D721Med (cell line): ENCODE results near the gene HLA-B.

Source experiments
- DNase-seq: peaks from one replicate; pipeline ENCODE4 v3.0.0; 2011; ENCODE audit warnings: low spot score; ENCODE audit not compliant: insufficient read length
- FAIRE-seq: peaks from 2 replicates; lab custom pipeline; 2011; peaks lifted over from hg19 to GRCh38; lab: Jason Lieb, UNC
- TF ChIP-seq, protein P1 (sequence below): IDR thresholded peaks from 2 replicates; pipeline ENCODE4 v1.5.1; 2012; ENCODE audit warnings: mild to moderate bottlenecking, control low read depth; ENCODE audit not compliant: insufficient read depth; ENCODE audit errors: missing control alignments

Gene HLA-B

DNA sequence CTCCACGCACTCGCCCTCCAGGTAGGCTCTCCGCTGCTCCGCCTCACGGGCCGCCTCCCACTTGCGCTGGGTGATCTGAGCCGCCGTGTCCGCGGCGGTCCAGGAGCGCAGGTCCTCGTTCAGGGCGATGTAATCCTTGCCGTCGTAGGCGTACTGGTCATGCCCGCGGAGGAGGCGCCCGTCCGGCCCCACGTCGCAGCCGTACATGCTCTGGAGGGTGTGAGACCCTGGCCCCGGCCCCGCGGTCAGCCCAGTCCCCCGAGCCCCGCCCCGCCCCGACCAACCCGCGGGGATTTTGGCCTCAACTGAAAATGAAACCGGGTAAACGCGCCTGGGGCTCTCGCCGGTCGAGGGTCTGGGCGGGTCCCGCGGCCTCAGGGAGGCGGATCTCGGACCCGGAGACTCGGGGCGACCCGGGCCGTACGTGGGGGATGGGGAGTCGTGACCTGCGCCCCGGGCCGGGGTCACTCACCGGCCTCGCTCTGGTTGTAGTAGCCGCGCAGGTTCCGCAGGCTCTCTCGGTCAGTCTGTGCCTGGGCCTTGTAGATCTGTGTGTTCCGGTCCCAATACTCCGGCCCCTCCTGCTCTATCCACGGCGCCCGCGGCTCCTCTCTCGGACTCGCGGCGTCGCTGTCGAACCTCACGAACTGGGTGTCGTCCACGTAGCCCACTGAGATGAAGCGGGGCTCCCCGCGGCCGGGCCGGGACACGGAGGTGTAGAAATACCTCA is 598 bp downstream of the HLA-B start:
- DNase-seq (no peak), FAIRE-seq (no peak)
- TF ChIP-seq, protein P1, sequence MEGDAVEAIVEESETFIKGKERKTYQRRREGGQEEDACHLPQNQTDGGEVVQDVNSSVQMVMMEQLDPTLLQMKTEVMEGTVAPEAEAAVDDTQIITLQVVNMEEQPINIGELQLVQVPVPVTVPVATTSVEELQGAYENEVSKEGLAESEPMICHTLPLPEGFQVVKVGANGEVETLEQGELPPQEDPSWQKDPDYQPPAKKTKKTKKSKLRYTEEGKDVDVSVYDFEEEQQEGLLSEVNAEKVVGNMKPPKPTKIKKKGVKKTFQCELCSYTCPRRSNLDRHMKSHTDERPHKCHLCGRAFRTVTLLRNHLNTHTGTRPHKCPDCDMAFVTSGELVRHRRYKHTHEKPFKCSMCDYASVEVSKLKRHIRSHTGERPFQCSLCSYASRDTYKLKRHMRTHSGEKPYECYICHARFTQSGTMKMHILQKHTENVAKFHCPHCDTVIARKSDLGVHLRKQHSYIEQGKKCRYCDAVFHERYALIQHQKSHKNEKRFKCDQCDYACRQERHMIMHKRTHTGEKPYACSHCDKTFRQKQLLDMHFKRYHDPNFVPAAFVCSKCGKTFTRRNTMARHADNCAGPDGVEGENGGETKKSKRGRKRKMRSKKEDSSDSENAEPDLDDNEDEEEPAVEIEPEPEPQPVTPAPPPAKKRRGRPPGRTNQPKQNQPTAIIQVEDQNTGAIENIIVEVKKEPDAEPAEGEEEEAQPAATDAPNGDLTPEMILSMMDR = no peak

DNA sequence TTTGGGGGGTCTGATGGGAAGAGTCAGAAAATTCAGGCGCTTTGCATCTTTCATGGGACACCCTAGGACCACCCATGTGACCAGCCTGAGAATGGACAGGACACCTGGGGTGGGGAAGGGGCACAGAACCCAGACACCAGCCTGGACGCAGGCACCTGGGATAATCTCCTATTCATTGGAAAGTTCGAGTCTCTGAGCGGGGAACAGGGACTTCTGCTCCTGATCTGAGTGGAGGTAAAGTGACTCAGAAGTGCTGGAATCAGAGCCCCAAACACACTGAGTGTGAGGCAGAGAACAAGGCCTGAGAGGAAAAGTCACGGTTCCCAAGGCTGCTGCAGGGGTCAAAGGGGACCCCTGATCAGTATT is 1.4 kb downstream of the HLA-B start:
- TF ChIP-seq, protein P1 = no peak
- DNase-seq (no peak), FAIRE-seq (no peak)

GRCh38 chr6:31354864-31355582 is 2.0 kb downstream of the HLA-B start:
- TF ChIP-seq, protein P1 = no peak
- FAIRE-seq = no peak
- no peak for DNase-seq

DNA sequence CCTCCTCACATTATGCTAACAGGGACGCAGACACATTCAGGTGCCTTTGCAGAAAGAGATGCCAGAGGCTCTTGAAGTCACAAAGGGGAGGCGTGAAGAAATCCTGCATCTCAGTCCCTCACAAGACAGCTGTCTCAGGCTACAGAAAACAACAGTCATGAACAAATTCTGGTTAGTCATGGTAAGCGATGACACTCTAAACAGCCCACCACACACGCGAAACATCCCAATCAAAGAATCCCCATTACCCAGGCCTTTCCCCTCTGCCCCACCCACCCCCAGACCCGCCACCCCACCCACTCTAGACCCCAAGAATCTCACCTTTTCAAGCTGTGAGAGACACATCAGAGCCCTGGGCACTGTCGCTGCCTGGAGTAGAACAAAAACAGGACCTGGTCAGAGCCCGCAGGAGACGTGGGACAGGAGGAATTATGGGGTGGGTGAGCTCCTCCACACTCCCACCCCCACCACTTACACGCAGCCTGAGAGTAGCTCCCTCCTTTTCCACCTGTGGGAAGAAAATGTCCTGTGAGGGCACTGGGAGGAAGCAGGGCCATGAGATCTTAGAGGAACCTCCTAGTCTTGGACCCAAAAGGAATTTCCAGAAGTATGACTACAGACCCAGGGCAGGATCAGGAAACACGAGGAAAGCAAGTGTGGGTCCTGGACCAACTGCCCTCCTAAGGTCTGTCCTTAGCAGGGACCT is 2.7 kb downstream of the HLA-B start:
- FAIRE-seq (no peak), DNase-seq (no peak)
- TF ChIP-seq, protein P1 = no peak

DNA sequence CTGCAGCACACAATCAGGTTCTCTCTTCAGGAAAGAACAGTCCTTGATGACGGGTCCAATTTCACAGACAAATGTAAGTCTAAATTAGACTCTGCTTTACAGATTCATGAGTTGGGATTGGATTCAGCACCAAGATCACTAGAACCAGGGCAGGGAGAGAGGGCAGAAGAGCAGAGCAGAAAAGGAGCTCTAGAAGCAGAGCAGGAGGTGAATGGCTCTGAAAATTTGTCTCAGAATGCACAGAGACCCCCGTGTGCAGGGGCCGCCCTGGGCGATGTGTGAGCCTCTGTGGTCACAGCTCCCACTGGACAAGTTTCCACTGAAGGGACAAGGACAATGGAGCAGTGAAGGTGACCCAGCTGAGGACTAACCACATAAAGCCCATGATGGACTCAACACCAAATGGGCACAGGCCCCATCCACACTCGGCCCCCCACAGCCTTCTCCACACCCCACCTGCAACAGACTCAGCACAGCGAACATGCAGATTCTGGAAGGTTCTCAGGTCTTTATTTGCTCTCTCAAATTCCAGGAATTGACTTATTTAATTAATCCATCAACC is 3.5 kb downstream of the HLA-B start:
- FAIRE-seq = no peak
- TF ChIP-seq, protein P1 = no peak
- DNase-seq = no peak

GRCh38 chr6:31352683-31353383 is 4.1 kb downstream of the HLA-B start:
- no peak for DNase-seq
- no peak for FAIRE-seq
- TF ChIP-seq, protein P1 = no peak
